H9 (cell line): ENCODE results near the gene GPN3. TPM values are rescaled to one million over a fixed set of nuclear protein-coding genes. Genes with fewer than 3 reads are reported as not detected.

ENCODE experiments used
- DNase-seq: peaks from one replicate; pipeline ENCODE4 v3.0.0-alpha.2; 2017
- H2AFZ ChIP-seq: one replicate; pipeline ENCODE4 v1.6.1; 2013; ENCODE audit warnings: mild to moderate bottlenecking, low read length, control low read depth, moderate library complexity
- H2AK5ac ChIP-seq: 2 replicates; pipeline ENCODE4 v1.6.1; 2013; ENCODE audit warnings: low read length, control low read depth, mixed read lengths; ENCODE audit not compliant: insufficient read length
- H2BK120ac ChIP-seq: one replicate; pipeline ENCODE4 v1.6.1; 2013; ENCODE audit warnings: low read depth, mild to moderate bottlenecking, low read length, control low read depth, inconsistent platforms; ENCODE audit not compliant: poor library complexity, severe bottlenecking
- H2BK12ac ChIP-seq: 2 replicates; pipeline ENCODE4 v1.6.1; 2013; ENCODE audit warnings: low read length, control low read depth, mixed read lengths, low read depth; ENCODE audit not compliant: insufficient read length
- H2BK15ac ChIP-seq: 2 replicates; pipeline ENCODE4 v1.6.1; 2013; ENCODE audit warnings: low read depth, low read length, control low read depth
- H2BK20ac ChIP-seq: one replicate; pipeline ENCODE4 v1.6.1; 2013; ENCODE audit warnings: low read depth, mild to moderate bottlenecking, low read length, control low read depth, inconsistent platforms; ENCODE audit not compliant: poor library complexity, severe bottlenecking
- H2BK5ac ChIP-seq: 2 replicates; pipeline ENCODE4 v1.6.1; 2013; ENCODE audit warnings: low read length, control low read depth, mixed read lengths; ENCODE audit not compliant: insufficient read length
- H3K14ac ChIP-seq: 2 replicates; pipeline ENCODE4 v1.6.1; 2013; ENCODE audit warnings: low read length, control low read depth; ENCODE audit not compliant: insufficient read depth
- H3K18ac ChIP-seq: 2 replicates; pipeline ENCODE4 v1.6.1; 2013; ENCODE audit warnings: low read depth, mild to moderate bottlenecking, mixed read lengths, low read length, control low read depth; ENCODE audit not compliant: insufficient read length
- H3K23ac ChIP-seq: 2 replicates; pipeline ENCODE4 v1.6.1; 2013; ENCODE audit warnings: low read length, control low read depth, mixed read lengths, low read depth; ENCODE audit not compliant: insufficient read length
- H3K23me2 ChIP-seq: 2 replicates; pipeline ENCODE4 v1.6.1; 2013; ENCODE audit warnings: low read depth, mild to moderate bottlenecking, mixed read lengths, low read length, control low read depth; ENCODE audit not compliant: insufficient read length, poor library complexity, severe bottlenecking
- H3K27ac ChIP-seq: 2 replicates; pipeline ENCODE4 v1.5.1; 2013; ENCODE audit warnings: low read length, control low read depth, mixed read lengths, low read depth; ENCODE audit not compliant: insufficient read length
- H3K27me3 ChIP-seq: 2 replicates; pipeline ENCODE4 v1.6.1; 2013; ENCODE audit warnings: low read length, control low read depth, inconsistent platforms; ENCODE audit not compliant: insufficient read depth
- H3K4ac ChIP-seq: 2 replicates; pipeline ENCODE4 v1.6.1; 2013; ENCODE audit warnings: low read depth, mild to moderate bottlenecking, control low read depth, inconsistent platforms, low read length, moderate library complexity
- H3K4me1 ChIP-seq: 2 replicates; pipeline ENCODE4 v1.6.1; 2013; ENCODE audit warnings: low read length, control low read depth, inconsistent platforms; ENCODE audit not compliant: insufficient read depth
- H3K4me2 ChIP-seq: 2 replicates; pipeline ENCODE4 v1.6.1; 2013; ENCODE audit warnings: low read length, control low read depth, mixed read lengths; ENCODE audit not compliant: insufficient read length, insufficient read depth
- H3K56ac ChIP-seq: 2 replicates; pipeline ENCODE4 v1.6.1; 2013; ENCODE audit warnings: low read depth, mild to moderate bottlenecking, mixed read lengths, low read length, control low read depth; ENCODE audit not compliant: insufficient read length
- H3K79me1 ChIP-seq: 2 replicates; pipeline ENCODE4 v1.6.1; 2013; ENCODE audit warnings: low read depth, mild to moderate bottlenecking, moderate library complexity, low read length, control low read depth, inconsistent platforms; ENCODE audit not compliant: insufficient read depth, poor library complexity, severe bottlenecking
- H3K79me2 ChIP-seq: 2 replicates; pipeline ENCODE4 v1.6.1; 2013; ENCODE audit warnings: low read length, control low read depth, inconsistent platforms; ENCODE audit not compliant: insufficient read depth
- H3K9ac ChIP-seq: 2 replicates; pipeline ENCODE4 v1.6.1; 2013; ENCODE audit warnings: low read length, control low read depth, mixed read lengths; ENCODE audit not compliant: insufficient read length; ENCODE audit errors: extremely low read depth
- H3K9me3 ChIP-seq: one replicate; pipeline ENCODE4 v1.6.1; 2013; ENCODE audit warnings: low read depth, low read length, inconsistent platforms; ENCODE audit not compliant: control insufficient read depth
- H3T11ph ChIP-seq: one replicate; pipeline ENCODE4 v1.6.1; 2013; ENCODE audit warnings: mild to moderate bottlenecking, low read length, control low read depth, inconsistent platforms
- H4K20me1 ChIP-seq: one replicate; pipeline ENCODE4 v1.6.1; 2013; ENCODE audit not compliant: control insufficient read depth, insufficient read length, insufficient read depth
- H4K5ac ChIP-seq: 2 replicates; pipeline ENCODE4 v1.6.1; 2013; ENCODE audit warnings: low read depth, mild to moderate bottlenecking, mixed read lengths, low read length, control low read depth; ENCODE audit not compliant: insufficient read length
- H4K8ac ChIP-seq: replicated peaks from 2 replicates; pipeline ENCODE4 v1.6.1; 2013; ENCODE audit warnings: low read length, control low read depth, mixed read lengths, low read depth; ENCODE audit not compliant: insufficient read length
- H4K91ac ChIP-seq: 2 replicates; pipeline ENCODE4 v1.6.1; 2013; ENCODE audit warnings: low read depth, mild to moderate bottlenecking, moderate library complexity, mixed read lengths, low read length, control low read depth; ENCODE audit not compliant: insufficient read length
- H3K27ac Mint-ChIP-seq, 3 experiments: 2 replicates in 2 of 3; 3 replicates in 1 of 3; pipeline ENCODE4 v1.8.0; 2020 to 2021; ENCODE audit warnings: mixed read lengths in 3 of 3, mild to moderate bottlenecking in 1 of 3, moderate library complexity in 1 of 3
- H3K27me3 Mint-ChIP-seq: 2 replicates; pipeline ENCODE4 v1.8.0; 2021; ENCODE audit warnings: low read depth, mild to moderate bottlenecking, moderate library complexity, mixed read lengths
- H3K36me3 Mint-ChIP-seq, 3 experiments: 2 replicates in 2 of 3; 3 replicates in 1 of 3; pipeline ENCODE4 v1.8.0; 2020 to 2021; ENCODE audit warnings: low read depth in 3 of 3, mixed read lengths in 3 of 3; ENCODE audit not compliant: insufficient read depth in 1 of 3
- H3K4me1 Mint-ChIP-seq, 2 experiments: 2 replicates each; pipeline ENCODE4 v1.8.0; 2020; ENCODE audit warnings: mixed read lengths in 2 of 2
- H3K4me3 Mint-ChIP-seq, 2 experiments: 2 replicates in 1 of 2; 3 replicates in 1 of 2; pipeline ENCODE4 v1.8.0; 2020 to 2021; ENCODE audit warnings: mild to moderate bottlenecking in 2 of 2, mixed read lengths in 2 of 2, moderate library complexity in 1 of 2
- H3K9me3 Mint-ChIP-seq, 2 experiments: 2 replicates in 1 of 2; 3 replicates in 1 of 2; pipeline ENCODE4 v1.8.0; 2020; ENCODE audit warnings: mild to moderate bottlenecking in 2 of 2, mixed read lengths in 2 of 2, moderate library complexity in 1 of 2
- WGBS: extraction: QIAGEN DNeasy Blood & Tissue Kit; methylation state at CpG from one replicate; pipeline ENCODE4 v1.1.7; 2013; ENCODE audit warnings: missing lambda C conversion rate, low lambda C conversion rate, mixed read lengths; ENCODE audit not compliant: insufficient read length; ENCODE audit errors: extremely low coverage; 5-methylcytosine and 5-hydroxymethylcytosine counted together
- total RNA-seq: library from RNA; stranded (reverse); gene quantifications from 2 replicates; pipeline ENCODE4 v1.2.1, GENCODE V29; 2021
- TF ChIP-seq, protein P1 (sequence below): fragments of 200-600 bp; sonication (generic); conservative IDR thresholded peaks from 3 replicates; pipeline ENCODE4 v1.8.0; 2021; ENCODE audit warnings: antibody characterized with exemption, mild to moderate bottlenecking

GPN3 gene
- total RNA-seq, 1 experiment from 2014 or later = 45.3 TPM

DNA sequence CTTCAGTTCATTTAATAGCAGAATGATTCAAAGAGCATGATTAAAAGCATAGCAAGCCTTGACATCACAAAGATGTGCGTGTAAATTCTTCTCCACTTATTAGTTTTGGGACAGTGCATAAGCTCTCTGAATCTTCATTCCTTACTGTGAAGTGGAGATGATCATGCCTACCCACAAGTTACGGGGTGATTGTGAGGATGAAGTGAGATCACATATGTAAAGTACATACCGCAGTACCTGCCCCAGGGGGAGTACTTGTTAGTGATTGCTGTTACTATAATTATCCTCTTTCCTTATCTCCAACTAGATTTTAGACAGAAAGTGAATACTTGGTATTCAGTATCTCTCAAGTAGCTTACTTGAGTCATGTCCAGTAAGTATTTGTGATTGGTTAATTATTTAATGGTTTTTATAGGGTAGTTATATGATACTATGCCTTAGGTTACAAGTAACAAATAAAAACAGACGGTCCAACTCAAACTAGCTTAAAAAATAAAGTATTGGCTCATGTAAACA, 40.1 kb upstream of the GPN3 start:
- H2AFZ ChIP-seq = no peak overlapping the region
- H2BK20ac ChIP-seq = no peak overlapping the region
- H3K27ac Mint-ChIP-seq = no peak overlapping the region
- no peak for DNase-seq
- H3K9me3 ChIP-seq = no peaks in the 10 kb centered on the region
- no peaks in the 10 kb centered on the region for H3K4me1 Mint-ChIP-seq
- no peaks in the 10 kb centered on the region for H3K79me2 ChIP-seq
- H3T11ph ChIP-seq = no peak overlapping the region
- no peaks in the 10 kb centered on the region for H4K20me1 ChIP-seq
- no peak overlapping the region for H4K5ac ChIP-seq
- TF ChIP-seq, protein P1, sequence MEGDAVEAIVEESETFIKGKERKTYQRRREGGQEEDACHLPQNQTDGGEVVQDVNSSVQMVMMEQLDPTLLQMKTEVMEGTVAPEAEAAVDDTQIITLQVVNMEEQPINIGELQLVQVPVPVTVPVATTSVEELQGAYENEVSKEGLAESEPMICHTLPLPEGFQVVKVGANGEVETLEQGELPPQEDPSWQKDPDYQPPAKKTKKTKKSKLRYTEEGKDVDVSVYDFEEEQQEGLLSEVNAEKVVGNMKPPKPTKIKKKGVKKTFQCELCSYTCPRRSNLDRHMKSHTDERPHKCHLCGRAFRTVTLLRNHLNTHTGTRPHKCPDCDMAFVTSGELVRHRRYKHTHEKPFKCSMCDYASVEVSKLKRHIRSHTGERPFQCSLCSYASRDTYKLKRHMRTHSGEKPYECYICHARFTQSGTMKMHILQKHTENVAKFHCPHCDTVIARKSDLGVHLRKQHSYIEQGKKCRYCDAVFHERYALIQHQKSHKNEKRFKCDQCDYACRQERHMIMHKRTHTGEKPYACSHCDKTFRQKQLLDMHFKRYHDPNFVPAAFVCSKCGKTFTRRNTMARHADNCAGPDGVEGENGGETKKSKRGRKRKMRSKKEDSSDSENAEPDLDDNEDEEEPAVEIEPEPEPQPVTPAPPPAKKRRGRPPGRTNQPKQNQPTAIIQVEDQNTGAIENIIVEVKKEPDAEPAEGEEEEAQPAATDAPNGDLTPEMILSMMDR = no peak
- H3K4me1 ChIP-seq = no peaks in the 10 kb centered on the region
- H3K56ac ChIP-seq = no peak overlapping the region
- H3K27me3 ChIP-seq = no peaks in the 10 kb centered on the region
- no peaks in the 10 kb centered on the region; a peak in 1 of 7 replicates for H3K36me3 Mint-ChIP-seq
- no peak overlapping the region for H3K4me2 ChIP-seq
- H3K18ac ChIP-seq = no peak overlapping the region
- H3K27ac ChIP-seq = no peak overlapping the region
- no peak overlapping the region for H2BK12ac ChIP-seq
- H3K14ac ChIP-seq = no peak overlapping the region
- no peak overlapping the region for H2BK120ac ChIP-seq
- no peak overlapping the region for H2AK5ac ChIP-seq
- H3K23ac ChIP-seq = no peak overlapping the region
- no peak overlapping the region for H2BK5ac ChIP-seq
- H4K8ac ChIP-seq = no peak overlapping the region
- no peak overlapping the region for H2BK15ac ChIP-seq
- peaks cover 8% of the 10 kb centered on the region for H3K27me3 Mint-ChIP-seq
- no peak overlapping the region for H3K9ac ChIP-seq
- H3K4ac ChIP-seq = no peak overlapping the region
- H4K91ac ChIP-seq = no peak overlapping the region
- H3K79me1 ChIP-seq = no peaks in the 10 kb centered on the region
- no CpG with 5 or more reads among the region's 4 CpGs for WGBS
- H3K23me2 ChIP-seq = no peaks in the 10 kb centered on the region
- H3K4me3 Mint-ChIP-seq = no peak overlapping the region
- H3K9me3 Mint-ChIP-seq = no peaks in the 10 kb centered on the region
